NOMO-1 treated with DMSO at 0.1 percent for 48 hours (cell line): ENCODE data around the gene TBC1D4.

Source experiments
- DNase-seq: peaks from one replicate; lab custom pipeline; 2025; ENCODE audit not compliant: unreplicated experiment; lab: John Stamatoyannopoulos, UW

Gene TBC1D4

GRCh38 chr13:75486146-75487062 is 4.4 kb upstream of the TBC1D4 start:
- no peak for DNase-seq

GRCh38 chr13:75485286-75486062 is 3.5 kb upstream of the TBC1D4 start:
- DNase-seq = no peak

GRCh38 chr13:75482820-75483079 is 781 bp upstream of the TBC1D4 start:
- DNase-seq = no peak

GRCh38 chr13:75481176-75482069 is 546 bp downstream of the TBC1D4 start:
- no peak for DNase-seq

- DNase-seq = no peak
These were observed 1.2 kb downstream of the TBC1D4 start for GRCh38 chr13:75480671-75481175.

GRCh38 chr13:75479102-75479740 is 2.7 kb downstream of the TBC1D4 start:
- no peak for DNase-seq

- DNase-seq = no peak
These were observed 3.3 kb downstream of the TBC1D4 start for GRCh38 chr13:75478659-75479058.

GRCh38 chr13:75474956-75475355 is 7.0 kb downstream of the TBC1D4 start:
- DNase-seq = no peak

GRCh38 chr13:75473468-75473867 is 8.5 kb downstream of the TBC1D4 start:
- no peak for DNase-seq

GRCh38 chr13:75470676-75471075 is 11.3 kb downstream of the TBC1D4 start:
- no peak for DNase-seq

- DNase-seq = no peak
These were observed 12.9 kb downstream of the TBC1D4 start for GRCh38 chr13:75469047-75469446.

GRCh38 chr13:75468602-75469001 is 13.4 kb downstream of the TBC1D4 start:
- DNase-seq = no peak

- DNase-seq = no peak
These were observed 13.9 kb downstream of the TBC1D4 start for GRCh38 chr13:75468098-75468497.

- DNase-seq = no peak
These were observed 14.8 kb downstream of the TBC1D4 start for GRCh38 chr13:75467040-75467728.

GRCh38 chr13:75465236-75465635 is 16.7 kb downstream of the TBC1D4 start:
- DNase-seq = no peak

GRCh38 chr13:75461314-75461713 is 20.7 kb downstream of the TBC1D4 start:
- no peak for DNase-seq

GRCh38 chr13:75460644-75461043 is 21.3 kb downstream of the TBC1D4 start:
- no peak for DNase-seq

- DNase-seq = no peak
These were observed 23.1 kb downstream of the TBC1D4 start for GRCh38 chr13:75458696-75459422.

- DNase-seq = no peak
These were observed 26.0 kb downstream of the TBC1D4 start for GRCh38 chr13:75455962-75456361.
